ENCODE results near the gene COX4I1. TPM values are rescaled to one million over a fixed set of nuclear protein-coding genes. Genes with fewer than 3 reads are reported as not detected.

Gene COX4I1
- total and polyA plus RNA-seq, 2 of the 8 experiments (the other 6 are each of a cell fraction or from before 2014, with no cell fraction given), result 507 to 707 TPM

DNA sequence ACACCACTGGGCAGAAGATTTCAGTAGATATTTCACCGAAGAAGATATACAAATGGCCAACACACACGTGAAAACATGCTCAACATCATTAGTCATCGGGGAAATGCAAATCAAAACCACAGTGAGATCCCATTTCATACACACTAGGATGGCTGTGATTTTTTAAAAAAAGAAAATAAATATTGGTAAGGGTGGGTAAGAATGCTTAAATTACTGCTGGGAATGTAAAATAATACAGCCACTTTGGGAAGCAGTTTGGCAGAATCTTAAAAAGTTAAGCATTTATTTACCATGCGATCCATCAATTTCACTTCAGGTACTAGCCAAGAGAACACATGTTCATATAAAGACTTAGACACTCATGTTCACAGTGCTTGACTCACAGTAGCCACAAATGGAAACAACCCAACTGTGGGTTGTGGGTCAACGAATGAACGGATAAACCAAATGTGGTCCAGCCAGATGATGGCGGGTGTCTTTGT lies 42.1 kb upstream of the COX4I1 start (continued):
- TF ChIP-seq, protein P1, sequence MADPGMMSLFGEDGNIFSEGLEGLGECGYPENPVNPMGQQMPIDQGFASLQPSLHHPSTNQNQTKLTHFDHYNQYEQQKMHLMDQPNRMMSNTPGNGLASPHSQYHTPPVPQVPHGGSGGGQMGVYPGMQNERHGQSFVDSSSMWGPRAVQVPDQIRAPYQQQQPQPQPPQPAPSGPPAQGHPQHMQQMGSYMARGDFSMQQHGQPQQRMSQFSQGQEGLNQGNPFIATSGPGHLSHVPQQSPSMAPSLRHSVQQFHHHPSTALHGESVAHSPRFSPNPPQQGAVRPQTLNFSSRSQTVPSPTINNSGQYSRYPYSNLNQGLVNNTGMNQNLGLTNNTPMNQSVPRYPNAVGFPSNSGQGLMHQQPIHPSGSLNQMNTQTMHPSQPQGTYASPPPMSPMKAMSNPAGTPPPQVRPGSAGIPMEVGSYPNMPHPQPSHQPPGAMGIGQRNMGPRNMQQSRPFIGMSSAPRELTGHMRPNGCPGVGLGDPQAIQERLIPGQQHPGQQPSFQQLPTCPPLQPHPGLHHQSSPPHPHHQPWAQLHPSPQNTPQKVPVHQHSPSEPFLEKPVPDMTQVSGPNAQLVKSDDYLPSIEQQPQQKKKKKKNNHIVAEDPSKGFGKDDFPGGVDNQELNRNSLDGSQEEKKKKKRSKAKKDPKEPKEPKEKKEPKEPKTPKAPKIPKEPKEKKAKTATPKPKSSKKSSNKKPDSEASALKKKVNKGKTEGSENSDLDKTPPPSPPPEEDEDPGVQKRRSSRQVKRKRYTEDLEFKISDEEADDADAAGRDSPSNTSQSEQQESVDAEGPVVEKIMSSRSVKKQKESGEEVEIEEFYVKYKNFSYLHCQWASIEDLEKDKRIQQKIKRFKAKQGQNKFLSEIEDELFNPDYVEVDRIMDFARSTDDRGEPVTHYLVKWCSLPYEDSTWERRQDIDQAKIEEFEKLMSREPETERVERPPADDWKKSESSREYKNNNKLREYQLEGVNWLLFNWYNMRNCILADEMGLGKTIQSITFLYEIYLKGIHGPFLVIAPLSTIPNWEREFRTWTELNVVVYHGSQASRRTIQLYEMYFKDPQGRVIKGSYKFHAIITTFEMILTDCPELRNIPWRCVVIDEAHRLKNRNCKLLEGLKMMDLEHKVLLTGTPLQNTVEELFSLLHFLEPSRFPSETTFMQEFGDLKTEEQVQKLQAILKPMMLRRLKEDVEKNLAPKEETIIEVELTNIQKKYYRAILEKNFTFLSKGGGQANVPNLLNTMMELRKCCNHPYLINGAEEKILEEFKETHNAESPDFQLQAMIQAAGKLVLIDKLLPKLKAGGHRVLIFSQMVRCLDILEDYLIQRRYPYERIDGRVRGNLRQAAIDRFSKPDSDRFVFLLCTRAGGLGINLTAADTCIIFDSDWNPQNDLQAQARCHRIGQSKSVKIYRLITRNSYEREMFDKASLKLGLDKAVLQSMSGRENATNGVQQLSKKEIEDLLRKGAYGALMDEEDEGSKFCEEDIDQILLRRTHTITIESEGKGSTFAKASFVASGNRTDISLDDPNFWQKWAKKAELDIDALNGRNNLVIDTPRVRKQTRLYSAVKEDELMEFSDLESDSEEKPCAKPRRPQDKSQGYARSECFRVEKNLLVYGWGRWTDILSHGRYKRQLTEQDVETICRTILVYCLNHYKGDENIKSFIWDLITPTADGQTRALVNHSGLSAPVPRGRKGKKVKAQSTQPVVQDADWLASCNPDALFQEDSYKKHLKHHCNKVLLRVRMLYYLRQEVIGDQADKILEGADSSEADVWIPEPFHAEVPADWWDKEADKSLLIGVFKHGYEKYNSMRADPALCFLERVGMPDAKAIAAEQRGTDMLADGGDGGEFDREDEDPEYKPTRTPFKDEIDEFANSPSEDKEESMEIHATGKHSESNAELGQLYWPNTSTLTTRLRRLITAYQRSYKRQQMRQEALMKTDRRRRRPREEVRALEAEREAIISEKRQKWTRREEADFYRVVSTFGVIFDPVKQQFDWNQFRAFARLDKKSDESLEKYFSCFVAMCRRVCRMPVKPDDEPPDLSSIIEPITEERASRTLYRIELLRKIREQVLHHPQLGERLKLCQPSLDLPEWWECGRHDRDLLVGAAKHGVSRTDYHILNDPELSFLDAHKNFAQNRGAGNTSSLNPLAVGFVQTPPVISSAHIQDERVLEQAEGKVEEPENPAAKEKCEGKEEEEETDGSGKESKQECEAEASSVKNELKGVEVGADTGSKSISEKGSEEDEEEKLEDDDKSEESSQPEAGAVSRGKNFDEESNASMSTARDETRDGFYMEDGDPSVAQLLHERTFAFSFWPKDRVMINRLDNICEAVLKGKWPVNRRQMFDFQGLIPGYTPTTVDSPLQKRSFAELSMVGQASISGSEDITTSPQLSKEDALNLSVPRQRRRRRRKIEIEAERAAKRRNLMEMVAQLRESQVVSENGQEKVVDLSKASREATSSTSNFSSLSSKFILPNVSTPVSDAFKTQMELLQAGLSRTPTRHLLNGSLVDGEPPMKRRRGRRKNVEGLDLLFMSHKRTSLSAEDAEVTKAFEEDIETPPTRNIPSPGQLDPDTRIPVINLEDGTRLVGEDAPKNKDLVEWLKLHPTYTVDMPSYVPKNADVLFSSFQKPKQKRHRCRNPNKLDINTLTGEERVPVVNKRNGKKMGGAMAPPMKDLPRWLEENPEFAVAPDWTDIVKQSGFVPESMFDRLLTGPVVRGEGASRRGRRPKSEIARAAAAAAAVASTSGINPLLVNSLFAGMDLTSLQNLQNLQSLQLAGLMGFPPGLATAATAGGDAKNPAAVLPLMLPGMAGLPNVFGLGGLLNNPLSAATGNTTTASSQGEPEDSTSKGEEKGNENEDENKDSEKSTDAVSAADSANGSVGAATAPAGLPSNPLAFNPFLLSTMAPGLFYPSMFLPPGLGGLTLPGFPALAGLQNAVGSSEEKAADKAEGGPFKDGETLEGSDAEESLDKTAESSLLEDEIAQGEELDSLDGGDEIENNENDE (IDR thresholded peaks at IDR 0.05; ENCODE audit: insufficient replicate concordance, low read length), result no peak
- TF ChIP-seq SIX5 (IDR thresholded peaks at IDR 0.05; ENCODE audit: low read depth, low read length), result no peak
- TF ChIP-seq SP1 (IDR thresholded peaks at IDR 0.05; ENCODE audit: low read depth, low read length), result no peak
- TF ChIP-seq HDAC2 (IDR thresholded peaks at IDR 0.05; ENCODE audit: borderline replicate concordance in 1 of 2, low read depth in 2 of 2, low read length in 2 of 2), result no peak
- TF ChIP-seq, protein P2, sequence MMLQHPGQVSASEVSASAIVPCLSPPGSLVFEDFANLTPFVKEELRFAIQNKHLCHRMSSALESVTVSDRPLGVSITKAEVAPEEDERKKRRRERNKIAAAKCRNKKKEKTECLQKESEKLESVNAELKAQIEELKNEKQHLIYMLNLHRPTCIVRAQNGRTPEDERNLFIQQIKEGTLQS (IDR thresholded peaks at IDR 0.05; ENCODE audit: insufficient read depth, low read depth, low read length), result no peak
- TF ChIP-seq, protein P3, sequence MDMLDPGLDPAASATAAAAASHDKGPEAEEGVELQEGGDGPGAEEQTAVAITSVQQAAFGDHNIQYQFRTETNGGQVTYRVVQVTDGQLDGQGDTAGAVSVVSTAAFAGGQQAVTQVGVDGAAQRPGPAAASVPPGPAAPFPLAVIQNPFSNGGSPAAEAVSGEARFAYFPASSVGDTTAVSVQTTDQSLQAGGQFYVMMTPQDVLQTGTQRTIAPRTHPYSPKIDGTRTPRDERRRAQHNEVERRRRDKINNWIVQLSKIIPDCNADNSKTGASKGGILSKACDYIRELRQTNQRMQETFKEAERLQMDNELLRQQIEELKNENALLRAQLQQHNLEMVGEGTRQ (IDR thresholded peaks at IDR 0.05; ENCODE audit: low read length), result no peak
